Thyroid gland (tissue), 4 donors: ENCODE results near the gene PLXNA4.

Experiments
- POLR2A ChIP-seq, 2 donors: fragments of 450-650 bp; IDR thresholded peaks; one replicate each; pipeline ENCODE4 v1.6.1; 2017; ENCODE audit warnings: antibody characterized with exemption in 2 of 2, mild to moderate bottlenecking in 2 of 2, moderate library complexity in 1 of 2
- TF ChIP-seq, protein P1 (sequence below), 6 experiments: fragments of 200-600 bp in 3 of 6; fragments of 450-650 bp in 3 of 6; sonication (generic) in 3 of 6; IDR thresholded peaks; one replicate each; pipeline ENCODE4 v1.5.1; 2016 to 2019; ENCODE audit warnings: antibody characterized with exemption in 6 of 6, mild to moderate bottlenecking in 2 of 6, inconsistent platforms in 1 of 6, moderate library complexity in 1 of 6

DNA sequence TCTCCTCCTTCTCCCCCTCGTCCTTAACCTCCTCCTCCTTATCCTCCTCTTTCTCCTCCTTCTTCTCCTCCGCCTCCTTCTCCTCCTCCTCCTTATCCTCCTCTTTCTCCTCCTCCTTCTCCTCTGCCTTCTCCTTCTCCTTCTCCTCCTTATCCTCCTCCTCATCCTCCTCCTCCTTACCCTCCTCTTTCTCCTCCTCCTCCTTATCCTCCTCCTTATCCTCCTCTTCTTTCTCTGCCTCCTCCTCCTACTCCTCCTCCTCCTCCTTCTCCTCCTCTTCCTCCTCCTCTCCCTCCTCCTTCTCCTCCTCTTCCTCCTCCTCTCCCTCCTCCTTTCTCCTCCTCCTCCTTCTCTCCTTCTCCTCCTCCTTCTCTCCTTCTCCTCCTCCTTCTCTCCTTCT is 14.5 kb downstream of the PLXNA4 start:
- TF ChIP-seq, protein P1, sequence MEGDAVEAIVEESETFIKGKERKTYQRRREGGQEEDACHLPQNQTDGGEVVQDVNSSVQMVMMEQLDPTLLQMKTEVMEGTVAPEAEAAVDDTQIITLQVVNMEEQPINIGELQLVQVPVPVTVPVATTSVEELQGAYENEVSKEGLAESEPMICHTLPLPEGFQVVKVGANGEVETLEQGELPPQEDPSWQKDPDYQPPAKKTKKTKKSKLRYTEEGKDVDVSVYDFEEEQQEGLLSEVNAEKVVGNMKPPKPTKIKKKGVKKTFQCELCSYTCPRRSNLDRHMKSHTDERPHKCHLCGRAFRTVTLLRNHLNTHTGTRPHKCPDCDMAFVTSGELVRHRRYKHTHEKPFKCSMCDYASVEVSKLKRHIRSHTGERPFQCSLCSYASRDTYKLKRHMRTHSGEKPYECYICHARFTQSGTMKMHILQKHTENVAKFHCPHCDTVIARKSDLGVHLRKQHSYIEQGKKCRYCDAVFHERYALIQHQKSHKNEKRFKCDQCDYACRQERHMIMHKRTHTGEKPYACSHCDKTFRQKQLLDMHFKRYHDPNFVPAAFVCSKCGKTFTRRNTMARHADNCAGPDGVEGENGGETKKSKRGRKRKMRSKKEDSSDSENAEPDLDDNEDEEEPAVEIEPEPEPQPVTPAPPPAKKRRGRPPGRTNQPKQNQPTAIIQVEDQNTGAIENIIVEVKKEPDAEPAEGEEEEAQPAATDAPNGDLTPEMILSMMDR (IDR thresholded peaks at IDR 0.05) = no peak
- no peak for TF ChIP-seq POLR2A (IDR thresholded peaks at IDR 0.05)
